ENCODE measurements around the gene ZNF654.

GRCh38 chr3:88093266-88093665, 34.2 kb downstream of the ZNF654 start:
- no peak for TF ChIP-seq CTCF (IDR thresholded peaks at IDR 0.05)
- no peak for TF ChIP-seq POLR2A (IDR thresholded peaks at IDR 0.05)
